Adrenal gland (tissue), 5 donors: ENCODE data around the gene APP.

Source experiments
- CTCF ChIP-seq, 6 experiments: fragments of 450-650 bp in 4 of 6; fragments of 200-600 bp in 2 of 6; sonication (generic) in 1 of 6; IDR thresholded peaks; 1 replicate in 5 of 6; 2 replicates in 1 of 6; pipeline versions ENCODE4 v1.5.1 to v1.8.0; 2016 to 2021; ENCODE audit warnings: antibody characterized with exemption in 6 of 6, mild to moderate bottlenecking in 2 of 6, moderate library complexity in 1 of 6
- POLR2A ChIP-seq, 2 donors: fragments of 450-650 bp; IDR thresholded peaks; one replicate each; pipeline ENCODE4 v1.6.1; 2017; ENCODE audit warnings: antibody characterized with exemption in 2 of 2, mild to moderate bottlenecking in 2 of 2, moderate library complexity in 1 of 2
- donor health status: DM: no; HTN: no; CAD: no.

DNA sequence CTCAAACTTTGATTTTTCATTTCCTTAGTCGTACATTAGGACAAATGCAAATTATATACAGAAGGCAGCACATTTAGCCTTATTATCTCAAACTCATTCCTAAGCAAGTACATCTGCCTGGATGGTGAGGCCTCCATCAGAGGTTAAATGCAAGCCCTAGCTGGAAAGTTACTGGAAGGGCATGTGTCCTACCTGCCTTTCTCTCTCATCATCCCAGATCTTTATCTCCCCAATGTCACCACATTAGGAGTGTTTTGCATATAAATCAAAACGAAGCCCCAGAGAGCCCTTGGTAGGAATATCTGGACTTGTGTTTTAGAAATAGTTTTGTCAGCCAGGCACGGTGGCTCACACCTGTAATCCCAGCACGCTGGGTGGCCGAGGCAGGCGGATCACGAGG, 35.0 kb downstream of the APP start:
- TF ChIP-seq POLR2A (IDR thresholded peaks at IDR 0.05) (no peak), CTCF (IDR thresholded peaks at IDR 0.05) (no peak)
